ENCODE measurements around the gene AP2A1.

Gene AP2A1

DNA sequence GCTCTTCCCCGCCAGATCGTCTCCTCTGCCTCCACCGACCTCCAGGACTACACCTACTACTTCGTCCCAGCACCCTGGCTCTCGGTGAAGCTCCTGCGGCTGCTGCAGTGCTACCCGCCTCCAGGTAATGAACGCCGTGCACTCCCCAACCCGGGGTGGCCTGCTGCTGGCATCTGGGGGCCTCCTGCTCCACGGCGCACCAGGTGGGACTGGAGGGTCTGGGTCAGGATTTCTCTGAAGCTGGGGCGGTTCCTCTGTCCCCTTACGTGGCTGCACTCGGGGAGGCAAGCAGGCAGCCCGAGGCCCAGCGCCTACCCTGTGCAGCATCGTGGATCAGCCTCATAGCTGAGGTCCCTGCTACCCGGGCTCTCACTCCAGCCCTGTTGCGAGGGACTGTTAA lies 28.8 kb downstream of the AP2A1 start:
- DNase-seq, result no peak

DNA sequence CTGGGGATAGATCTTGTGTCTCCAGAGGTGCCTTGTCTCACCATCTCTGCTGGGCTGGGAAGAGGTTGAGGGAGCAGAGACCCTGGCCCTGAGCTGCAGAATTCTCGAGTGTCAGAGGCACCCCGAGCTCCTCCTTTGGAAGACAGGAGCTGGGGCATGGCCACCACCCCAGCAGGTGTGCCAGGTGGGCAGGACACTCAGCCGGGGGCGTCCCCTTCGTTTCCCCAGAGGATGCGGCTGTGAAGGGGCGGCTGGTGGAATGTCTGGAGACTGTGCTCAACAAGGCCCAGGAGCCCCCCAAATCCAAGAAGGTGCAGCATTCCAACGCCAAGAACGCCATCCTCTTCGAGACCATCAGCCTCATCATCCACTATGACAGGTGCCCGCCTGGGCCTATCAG lies 31.8 kb downstream of the AP2A1 start:
- no peak for DNase-seq

GRCh38 chr19:49799271-49799797 lies 32.5 kb downstream of the AP2A1 start:
- no peak for DNase-seq

DNA sequence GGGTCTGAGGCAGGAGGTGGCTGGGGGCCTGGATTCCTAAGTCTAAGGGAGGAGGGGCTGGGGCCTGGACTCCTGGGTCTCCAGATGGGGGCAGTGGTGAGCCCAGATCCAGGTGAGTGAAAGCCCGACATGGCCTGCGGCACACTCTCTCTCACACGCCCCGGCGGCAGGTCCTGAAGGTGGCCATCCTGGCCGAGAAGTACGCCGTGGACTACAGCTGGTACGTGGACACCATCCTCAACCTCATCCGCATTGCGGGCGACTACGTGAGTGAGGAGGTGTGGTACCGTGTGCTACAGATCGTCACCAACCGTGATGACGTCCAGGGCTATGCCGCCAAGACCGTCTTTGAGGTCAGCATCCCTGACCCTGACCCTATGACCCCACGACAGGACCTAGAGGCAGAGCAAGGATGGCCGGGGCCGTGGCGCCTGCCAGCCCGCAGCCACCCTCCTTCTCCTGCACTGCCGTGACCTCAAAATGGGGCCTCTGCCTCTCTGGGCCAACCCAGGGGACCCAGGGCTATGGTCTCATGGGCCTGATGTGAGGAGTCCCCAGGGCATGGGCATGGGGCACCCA lies 33.1 kb downstream of the AP2A1 start:
- DNase-seq, result no peak

DNA sequence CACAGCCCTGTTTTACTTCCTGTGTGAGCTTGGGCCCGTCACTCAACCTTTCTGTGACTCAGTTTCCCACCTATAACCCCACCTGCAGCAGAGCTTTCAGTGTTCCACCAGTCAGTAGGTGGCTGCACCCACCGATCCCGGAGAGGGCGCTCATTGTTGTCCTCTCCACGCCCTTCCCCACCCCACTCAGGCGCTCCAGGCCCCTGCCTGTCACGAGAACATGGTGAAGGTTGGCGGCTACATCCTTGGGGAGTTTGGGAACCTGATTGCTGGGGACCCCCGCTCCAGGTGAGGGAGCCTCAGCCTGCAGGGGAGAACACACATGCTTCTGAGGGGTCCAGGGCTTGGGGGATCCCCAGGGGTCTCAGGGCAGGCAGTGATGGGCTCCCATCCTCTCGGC lies 34.0 kb downstream of the AP2A1 start:
- DNase-seq, result no peak

DNA sequence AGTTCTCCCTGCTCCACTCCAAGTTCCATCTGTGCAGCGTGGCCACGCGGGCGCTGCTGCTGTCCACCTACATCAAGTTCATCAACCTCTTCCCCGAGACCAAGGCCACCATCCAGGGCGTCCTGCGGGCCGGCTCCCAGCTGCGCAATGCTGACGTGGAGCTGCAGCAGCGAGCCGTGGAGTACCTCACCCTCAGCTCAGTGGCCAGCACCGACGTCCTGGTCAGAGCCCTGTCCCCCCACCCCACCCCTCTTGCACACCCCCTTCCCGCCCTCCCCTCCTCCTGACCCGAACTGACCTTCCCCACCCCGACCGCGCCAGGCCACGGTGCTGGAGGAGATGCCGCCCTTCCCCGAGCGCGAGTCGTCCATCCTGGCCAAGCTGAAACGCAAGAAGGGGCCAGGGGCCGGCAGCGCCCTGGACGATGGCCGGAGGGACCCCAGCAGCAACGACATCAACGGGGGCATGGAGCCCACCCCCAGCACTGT lies 34.6 kb downstream of the AP2A1 start:
- no peak for DNase-seq

- no peak for DNase-seq
Measured at GRCh38 chr19:49801966-49802661, 35.3 kb downstream of the AP2A1 start.

- no peak for DNase-seq
Measured at GRCh38 chr19:49802836-49803528, 36.2 kb downstream of the AP2A1 start.

DNA sequence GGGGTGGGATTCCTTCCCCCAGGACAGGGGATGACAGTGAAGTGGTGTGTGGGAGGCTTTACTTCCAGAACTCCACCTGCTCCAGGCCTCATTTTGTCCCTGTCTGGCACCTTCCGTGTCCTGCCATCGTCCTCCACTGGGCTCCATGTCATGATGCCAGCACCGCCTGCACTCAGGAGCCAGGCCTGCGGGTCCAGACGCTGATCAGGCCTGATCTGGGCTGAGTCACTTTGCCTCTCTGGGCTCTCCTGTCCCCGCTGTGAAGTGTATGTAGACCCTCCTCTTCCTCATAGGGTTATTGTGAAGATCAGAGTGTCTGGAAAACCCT lies 36.7 kb downstream of the AP2A1 start:
- DNase-seq, result no peak

GRCh38 chr19:49805822-49806619 lies 39.2 kb downstream of the AP2A1 start:
- no peak for DNase-seq

GRCh38 chr19:49806620-49806959 lies 39.8 kb downstream of the AP2A1 start:
- DNase-seq, result no peak

DNA sequence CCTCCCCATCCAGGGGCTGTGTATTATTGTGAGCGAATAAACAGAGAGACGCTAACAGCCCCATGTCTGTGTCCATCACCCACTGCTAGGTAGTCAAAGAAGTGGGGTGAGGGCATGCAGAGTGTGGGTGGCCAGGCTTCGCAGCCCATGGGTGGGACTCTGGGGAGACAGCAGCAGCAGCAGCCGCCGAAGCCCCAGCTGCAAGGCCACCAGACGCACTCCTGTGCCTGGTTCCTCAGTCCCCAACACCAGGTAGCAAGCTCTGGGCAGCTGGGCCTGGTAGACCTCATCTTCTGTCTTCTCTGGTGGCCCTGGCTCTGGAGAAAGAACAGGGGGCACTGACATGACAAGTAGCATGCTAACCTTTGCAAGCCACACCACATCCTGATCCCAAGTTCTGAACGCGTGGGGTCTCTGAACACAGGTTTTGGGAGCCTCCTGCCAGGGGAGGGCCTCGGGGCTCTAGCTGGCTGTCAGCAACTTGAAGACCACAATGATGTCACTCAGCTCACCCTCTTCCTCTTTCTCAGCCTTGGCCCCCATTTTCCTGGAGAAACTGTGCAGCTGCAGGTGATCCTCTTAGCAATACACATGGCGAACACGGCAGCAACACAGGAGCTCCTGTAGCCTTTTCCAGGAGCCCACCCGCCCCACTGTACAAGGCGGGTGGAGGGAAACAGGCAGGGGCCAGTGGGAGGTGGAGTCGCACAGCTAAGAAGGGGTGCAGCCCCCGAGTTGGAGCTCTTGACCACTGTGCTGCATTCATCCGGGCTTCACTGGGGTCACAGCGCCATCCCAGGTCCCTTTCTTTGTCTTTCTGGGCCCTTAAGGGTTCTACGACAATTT lies 40.5 kb downstream of the AP2A1 start:
- no peak for DNase-seq

DNA sequence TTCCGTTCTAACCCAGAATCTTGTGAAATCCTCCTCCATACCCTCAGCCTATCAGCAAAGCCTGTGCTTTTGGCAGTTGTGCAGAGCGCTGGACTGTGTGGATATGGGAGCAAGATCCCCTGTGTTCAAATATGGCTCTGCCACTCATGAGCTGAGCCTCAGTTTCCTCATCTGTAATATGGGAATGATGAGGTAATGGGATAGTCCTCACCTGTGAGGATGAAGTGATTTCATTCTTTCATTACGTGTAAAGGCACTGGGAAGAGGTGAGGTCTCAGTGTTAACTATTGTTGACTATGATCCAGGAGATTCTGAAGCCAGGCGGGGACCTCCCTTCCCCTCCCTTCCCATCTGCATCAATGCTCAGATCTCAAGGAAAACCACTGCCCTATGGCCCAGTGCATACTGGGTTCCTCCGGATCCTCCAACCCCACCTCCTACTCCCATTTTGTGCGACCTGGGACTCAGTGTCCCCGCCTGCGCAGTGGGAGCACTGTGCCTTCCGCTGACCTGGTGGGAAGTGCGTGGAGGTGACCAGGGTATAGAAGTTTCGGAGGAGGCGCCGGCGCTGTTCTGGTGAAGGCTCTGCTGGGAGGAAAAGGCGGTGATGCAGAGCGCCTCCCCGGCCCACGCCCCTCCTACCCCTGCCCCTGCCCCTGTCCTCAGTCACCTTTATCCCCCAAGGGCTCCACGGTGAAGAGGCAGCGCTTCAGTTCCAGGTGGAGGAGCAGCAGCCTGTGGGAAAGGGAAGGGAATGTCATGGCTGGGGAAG lies 41.3 kb downstream of the AP2A1 start:
- no peak for DNase-seq

- DNase-seq, result peak; percentile 86
Measured at GRCh38 chr19:49808711-49809159, 41.9 kb downstream of the AP2A1 start.

- DNase-seq, result peak; percentile 34
Measured at GRCh38 chr19:49809160-49809940, 42.5 kb downstream of the AP2A1 start.

DNA sequence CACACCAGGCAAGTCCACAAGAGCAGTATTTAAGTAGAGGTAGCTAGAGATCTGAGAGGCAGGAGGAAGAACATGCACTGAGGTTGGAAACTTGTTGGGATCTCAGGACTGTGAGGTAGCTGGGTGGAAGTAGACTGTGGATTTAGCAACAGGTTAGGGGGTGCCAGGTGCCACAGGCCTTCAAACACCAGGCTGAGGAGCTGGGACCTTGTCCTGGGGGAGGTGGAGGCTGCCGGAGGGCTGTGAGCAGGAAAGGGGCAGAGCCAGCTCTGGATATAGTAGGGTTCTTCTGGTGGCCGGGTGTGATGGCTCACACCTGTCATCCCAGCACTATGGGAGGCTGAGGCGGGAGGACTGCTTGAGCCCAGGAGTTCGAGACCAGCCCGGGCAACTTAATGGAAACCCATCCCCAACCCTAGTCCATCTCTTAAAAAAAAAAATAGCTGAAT lies 43.2 kb downstream of the AP2A1 start:
- DNase-seq, result no peak

DNA sequence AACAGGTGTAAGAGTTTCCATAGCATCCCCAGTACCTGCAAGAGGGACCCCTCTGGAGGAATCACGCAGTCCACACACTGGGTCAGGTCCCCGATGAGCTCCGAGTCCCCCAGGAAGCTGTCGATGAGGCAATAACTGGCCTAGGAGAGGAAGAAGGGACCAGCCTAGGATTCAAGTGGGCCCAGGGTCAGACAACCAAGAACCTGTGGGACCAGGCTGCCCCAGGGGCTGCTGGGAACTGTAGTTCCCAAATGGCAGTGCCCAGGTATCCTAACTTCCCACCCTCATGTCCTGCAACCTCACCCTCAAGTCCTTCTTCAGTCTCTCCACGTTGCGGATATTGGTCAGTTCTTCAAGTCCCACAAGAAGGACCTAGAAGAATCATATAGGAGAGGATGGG lies 44.5 kb downstream of the AP2A1 start:
- DNase-seq, result no peak

DNA sequence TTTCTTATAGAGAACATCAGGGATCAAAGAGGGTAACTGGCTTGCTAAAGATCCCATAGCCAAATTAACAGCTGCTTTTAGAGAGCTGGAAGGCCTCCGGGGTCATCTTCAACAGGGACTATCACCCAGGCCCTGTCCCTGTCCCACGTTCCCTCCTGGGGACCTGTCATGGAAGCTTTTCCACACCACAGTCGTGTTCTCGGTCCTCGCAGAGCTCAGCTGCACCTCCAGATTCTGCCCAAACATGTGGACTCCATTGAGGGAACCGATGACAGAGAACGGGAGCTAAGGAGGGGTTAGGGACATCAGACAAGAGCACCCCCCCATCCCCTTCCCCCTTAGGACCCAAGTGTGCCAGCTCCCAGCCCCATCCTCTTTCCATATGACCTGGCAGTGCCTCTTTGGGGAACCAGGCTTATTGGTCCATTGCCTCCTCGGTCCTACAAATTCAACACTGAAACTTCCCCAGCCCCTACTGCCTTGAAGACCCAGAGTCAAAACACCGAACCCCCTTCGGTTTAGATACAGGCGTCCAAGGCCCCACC lies 45.7 kb downstream of the AP2A1 start:
- no peak for DNase-seq

DNA sequence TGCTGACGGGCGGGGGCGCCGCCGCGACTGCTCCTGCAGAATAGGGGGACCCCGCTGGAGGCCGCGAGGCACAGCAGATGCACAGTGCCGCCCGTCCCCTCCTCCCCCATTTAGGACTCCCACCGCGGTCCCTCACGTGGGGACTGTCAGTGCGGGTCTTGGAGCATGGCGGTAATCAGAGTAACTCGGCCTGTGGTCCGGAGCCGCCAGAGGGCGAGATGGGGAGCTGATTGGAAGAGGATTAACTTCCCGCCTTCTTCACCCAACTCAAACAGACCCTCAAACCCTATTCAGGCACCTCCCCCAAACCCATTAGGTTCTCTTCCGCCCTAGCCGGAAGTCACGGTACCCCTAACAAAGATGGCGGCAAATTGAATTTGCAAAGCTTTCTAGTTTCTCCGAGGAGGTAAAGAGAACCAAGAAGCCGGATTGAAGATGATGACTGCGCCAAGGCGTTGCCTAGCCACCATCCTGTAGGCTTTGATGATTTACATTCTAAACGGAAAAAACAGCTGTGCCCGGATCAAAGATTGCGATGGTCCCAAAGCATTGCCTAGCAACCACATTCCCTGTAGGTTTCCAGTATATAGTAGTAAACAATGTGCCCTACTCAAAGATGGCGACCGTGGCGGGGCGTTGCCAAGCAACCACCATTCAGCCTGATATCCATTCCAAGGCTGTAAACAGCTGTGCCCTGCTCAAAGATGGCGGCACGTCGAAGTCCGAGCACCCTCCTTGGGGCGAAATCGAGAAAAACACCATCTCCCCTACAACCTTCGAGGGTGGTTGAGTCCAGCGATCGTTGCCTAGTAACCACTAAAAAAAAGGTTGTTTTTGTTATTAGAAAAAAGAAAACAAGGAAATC lies 46.4 kb downstream of the AP2A1 start, which contains the start of gene FUZ:
Gene FUZ, minus strand, starts transcription at position 296 of the 865 bp plus-strand sequence. Its CDS starts 186 bp downstream, at position 110.
- peak; percentile 94 for DNase-seq

All from stimulated activated CD4-positive, alpha-beta T cell treated with anti-CD3 and anti-CD28 coated beads, Interleukin-1b, Interleukin-23, amount 100 ng/mL, for 48 hours (primary cell).